ENCODE results near the gene INPP5K.

GRCh38 chr17:1551741-1552140 is 35.3 kb upstream of the INPP5K start:
- TF ChIP-seq CTCF (IDR thresholded peaks at IDR 0.05; ENCODE audit: poor library complexity, severe bottlenecking) (no peak), REST (IDR thresholded peaks at IDR 0.05; ENCODE audit: borderline replicate concordance) (no peak), POLR2AphosphoS5 (IDR thresholded peaks at IDR 0.05) (no peak)

Data from neural cell (in vitro differentiated cells).